ENCODE results near the gene ZC3H7A. TPM values are rescaled to one million over a fixed set of nuclear protein-coding genes. Genes with fewer than 3 reads are reported as not detected.

ZC3H7A gene
- total RNA-seq, 1 experiment from 2014 or later: 63.5 TPM

DNA sequence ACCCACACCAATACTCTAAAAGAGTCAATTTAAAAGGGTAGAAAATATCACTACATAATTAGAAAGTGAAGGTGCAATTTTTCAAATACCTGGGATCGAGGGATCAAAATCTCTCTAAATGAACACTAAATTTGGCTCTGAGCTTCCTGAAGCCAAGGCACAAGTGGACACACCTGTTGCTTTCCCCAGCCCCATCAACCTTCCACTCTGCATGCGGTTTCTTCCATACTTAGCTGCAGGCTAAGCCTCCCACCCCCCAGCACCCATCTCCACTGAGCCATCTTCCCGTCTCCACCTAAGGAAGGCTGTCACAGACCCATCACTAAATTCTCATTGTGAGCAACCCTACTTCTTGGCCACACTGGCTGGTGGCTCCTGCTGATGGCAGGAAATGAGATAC, 84.9 kb downstream of the ZC3H7A start:
- H3K27me3 ChIP-seq (ENCODE audit: insufficient read depth, low read depth): no peaks in the 10 kb centered on the region
- no peaks in the 10 kb centered on the region for H3K36me3 ChIP-seq (ENCODE audit: low read depth)
- H3F3A ChIP-seq (ENCODE audit: insufficient read depth, low read depth): peaks cover 9% of the 10 kb centered on the region; the same call in 1 of the 2 replicates
- DNase-seq: no peak
- no peaks in the 10 kb centered on the region for H3K9me2 ChIP-seq (ENCODE audit: insufficient read depth)
- TF ChIP-seq, protein P1, sequence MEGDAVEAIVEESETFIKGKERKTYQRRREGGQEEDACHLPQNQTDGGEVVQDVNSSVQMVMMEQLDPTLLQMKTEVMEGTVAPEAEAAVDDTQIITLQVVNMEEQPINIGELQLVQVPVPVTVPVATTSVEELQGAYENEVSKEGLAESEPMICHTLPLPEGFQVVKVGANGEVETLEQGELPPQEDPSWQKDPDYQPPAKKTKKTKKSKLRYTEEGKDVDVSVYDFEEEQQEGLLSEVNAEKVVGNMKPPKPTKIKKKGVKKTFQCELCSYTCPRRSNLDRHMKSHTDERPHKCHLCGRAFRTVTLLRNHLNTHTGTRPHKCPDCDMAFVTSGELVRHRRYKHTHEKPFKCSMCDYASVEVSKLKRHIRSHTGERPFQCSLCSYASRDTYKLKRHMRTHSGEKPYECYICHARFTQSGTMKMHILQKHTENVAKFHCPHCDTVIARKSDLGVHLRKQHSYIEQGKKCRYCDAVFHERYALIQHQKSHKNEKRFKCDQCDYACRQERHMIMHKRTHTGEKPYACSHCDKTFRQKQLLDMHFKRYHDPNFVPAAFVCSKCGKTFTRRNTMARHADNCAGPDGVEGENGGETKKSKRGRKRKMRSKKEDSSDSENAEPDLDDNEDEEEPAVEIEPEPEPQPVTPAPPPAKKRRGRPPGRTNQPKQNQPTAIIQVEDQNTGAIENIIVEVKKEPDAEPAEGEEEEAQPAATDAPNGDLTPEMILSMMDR (conservative IDR thresholded peaks at IDR 0.05): no peak
- TF ChIP-seq EZH2 (IDR thresholded peaks at IDR 0.05; ENCODE audit: low read depth): no peak
- BruUV-seq (replicated peaks): no TSS peak
- no peak overlapping the region for H2AFZ ChIP-seq
- H3K4me1 ChIP-seq (replicated peaks; ENCODE audit: insufficient read depth): no peaks in the 10 kb centered on the region
- no peaks in the 10 kb centered on the region for H3K79me2 ChIP-seq (ENCODE audit: low read depth)
- no peak overlapping the region for H3K4me3 ChIP-seq
- peaks cover 10% of the 10 kb centered on the region for H4K20me1 ChIP-seq (ENCODE audit: insufficient read depth)
- CTCF ChIA-PET: interaction anchor here (0.7 kb wide), 1 partner anchor 150 kb away, joined by 13 read pairs; no protein-coding TSS in a partner anchor
- no peak overlapping the region for H3K27ac ChIP-seq
- H3K9me3 ChIP-seq (ENCODE audit: insufficient read depth, low read depth): no peaks in the 10 kb centered on the region
- intact Hi-C loops (cut with micrococcal nuclease; ENCODE audit: unreplicated experiment): loop anchor here (5.0 to 10.0 kb wide), 2 partner anchors 177 to 760 kb away; no protein-coding TSS in a partner anchor
- H3K4me2 ChIP-seq: no peak overlapping the region
- POLR2A ChIA-PET (ENCODE audit: unreplicated experiment): no interaction called here

DNA sequence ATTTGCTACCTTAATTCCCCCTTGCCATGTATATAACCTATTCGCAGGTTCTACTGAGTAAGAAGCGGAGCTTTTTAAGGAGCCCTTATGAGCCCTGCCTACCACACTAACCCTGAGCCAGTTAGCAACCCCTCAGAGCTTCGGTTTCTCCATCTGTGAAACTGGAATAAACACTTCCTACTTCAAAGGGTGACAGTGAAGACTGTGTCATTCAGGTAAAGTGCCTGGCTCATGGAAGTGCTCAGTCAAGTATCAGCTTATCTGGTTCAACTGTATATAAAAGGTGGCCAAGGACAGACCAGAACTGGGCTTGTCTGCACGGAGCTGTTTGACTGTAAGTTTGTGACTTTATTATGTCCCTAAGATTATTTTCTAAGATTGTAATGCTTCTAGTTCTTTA, 85.4 kb downstream of the ZC3H7A start:
- ChIA-PET CTCF (interaction anchor here (0.6 kb wide), 2 partner anchors 69 to 178 kb away, joined by 3 to 6 read pairs; no protein-coding TSS in a partner anchor), POLR2A (ENCODE audit: unreplicated experiment) (no interaction called here)
- Histone ChIP-seq H3K27ac (no peak overlapping the region), H2AFZ (no peak overlapping the region), H3K9me2 (ENCODE audit: insufficient read depth) (no peaks in the 10 kb centered on the region), H4K20me1 (ENCODE audit: insufficient read depth) (peaks cover 10% of the 10 kb centered on the region), H3K4me3 (no peak overlapping the region), H3K9me3 (ENCODE audit: insufficient read depth, low read depth) (no peaks in the 10 kb centered on the region), H3K36me3 (ENCODE audit: low read depth) (no peaks in the 10 kb centered on the region), H3F3A (ENCODE audit: insufficient read depth, low read depth) (peaks cover 11% of the 10 kb centered on the region; the same call in 1 of the 2 replicates), H3K4me2 (no peak overlapping the region), H3K27me3 (ENCODE audit: insufficient read depth, low read depth) (no peaks in the 10 kb centered on the region), H3K79me2 (ENCODE audit: low read depth) (no peaks in the 10 kb centered on the region), H3K4me1 (replicated peaks; ENCODE audit: insufficient read depth) (no peaks in the 10 kb centered on the region)
- TF ChIP-seq, protein P1 (conservative IDR thresholded peaks at IDR 0.05): no peak
- TF ChIP-seq EZH2 (IDR thresholded peaks at IDR 0.05; ENCODE audit: low read depth): no peak
- DNase-seq: no peak
- BruUV-seq (replicated peaks): no TSS peak
- intact Hi-C loops (cut with micrococcal nuclease; ENCODE audit: unreplicated experiment): loop anchor here (5.0 to 10.0 kb wide), 2 partner anchors 177 to 759 kb away; no protein-coding TSS in a partner anchor

DNA sequence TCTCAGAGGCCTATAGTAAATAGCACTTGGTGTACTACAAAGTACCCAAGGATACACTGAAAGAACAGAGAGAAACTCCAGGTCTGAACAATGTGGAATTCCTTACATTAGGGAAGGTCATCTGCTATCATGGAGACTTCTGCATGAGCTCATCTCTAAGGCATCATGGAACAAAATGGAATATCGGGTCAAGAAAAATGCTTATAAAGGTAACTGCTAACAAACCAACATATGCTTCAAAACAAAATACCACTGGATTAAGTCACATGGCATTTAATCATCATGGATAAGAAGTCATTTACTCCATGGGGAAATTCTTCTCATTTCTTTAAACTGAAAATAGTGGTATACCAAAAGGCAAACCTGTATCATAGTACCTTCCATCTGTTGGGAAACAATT, 88.6 kb downstream of the ZC3H7A start:
- no peaks in the 10 kb centered on the region for H3K79me2 ChIP-seq (ENCODE audit: low read depth)
- H3K4me2 ChIP-seq: no peak overlapping the region
- no peaks in the 10 kb centered on the region for H3K9me2 ChIP-seq (ENCODE audit: insufficient read depth)
- no peak overlapping the region for H3K4me3 ChIP-seq
- no peak overlapping the region for H2AFZ ChIP-seq
- POLR2A ChIA-PET (ENCODE audit: unreplicated experiment): no interaction called here
- no peak overlapping the region for H3K27ac ChIP-seq
- no peaks in the 10 kb centered on the region for H3K36me3 ChIP-seq (ENCODE audit: low read depth)
- no TSS peak for BruUV-seq (replicated peaks)
- intact Hi-C loops (cut with micrococcal nuclease; ENCODE audit: unreplicated experiment): no loop called here
- peaks cover 8% of the 10 kb centered on the region for H4K20me1 ChIP-seq (ENCODE audit: insufficient read depth)
- TF ChIP-seq, protein P1 (conservative IDR thresholded peaks at IDR 0.05): no peak
- no peak for TF ChIP-seq EZH2 (IDR thresholded peaks at IDR 0.05; ENCODE audit: low read depth)
- CTCF ChIA-PET: no interaction called here
- no peaks in the 10 kb centered on the region for H3K4me1 ChIP-seq (replicated peaks; ENCODE audit: insufficient read depth)
- H3K9me3 ChIP-seq (ENCODE audit: insufficient read depth, low read depth): no peaks in the 10 kb centered on the region
- no peaks in the 10 kb centered on the region for H3K27me3 ChIP-seq (ENCODE audit: insufficient read depth, low read depth)
- H3F3A ChIP-seq (ENCODE audit: insufficient read depth, low read depth): peaks cover 12% of the 10 kb centered on the region
- DNase-seq: no peak
